K562 (cell line): Measurements from ENCODE around the gene SIRT4. TPM values are rescaled to one million over a fixed set of nuclear protein-coding genes. Genes with fewer than 3 reads are reported as not detected.
A peak's percentile ranks its signal among the peaks of the same experiment; 100 is the strongest.

ENCODE experiments used
- CBX2 ChIP-seq: fragments of 200-600 bp; sonication (generic); IDR thresholded peaks from one replicate; pipeline ENCODE4 v1.6.1; 2012; ENCODE audit warnings: mild to moderate bottlenecking, low read length, inconsistent platforms; ENCODE audit not compliant: insufficient read depth, poor library complexity, severe bottlenecking
- EGR1 ChIP-seq: fragments of 450-650 bp; conservative IDR thresholded peaks from 2 replicates; pipeline ENCODE4 v1.6.1; 2017; ENCODE audit warnings: mild to moderate bottlenecking
- ELF2 ChIP-seq: fragments of 250-450 bp; sonication (Bioruptor Pico); IDR thresholded peaks from 2 replicates; pipeline ENCODE4 v1.5.0; 2021; ENCODE audit warnings: mild to moderate bottlenecking
- EWSR1 ChIP-seq: fragments of 450-650 bp; IDR thresholded peaks from 2 replicates; pipeline ENCODE4 v1.6.1; 2018; ENCODE audit warnings: borderline replicate concordance, mild to moderate bottlenecking, low read depth, moderate library complexity; ENCODE audit not compliant: partially characterized antibody
- FOXJ2 ChIP-seq: fragments of 200-800 bp; sonication (Bioruptor generic); IDR thresholded peaks from 2 replicates; pipeline ENCODE4 v1.6.1; 2016; ENCODE audit warnings: missing genetic modification characterization, missing compliant biosample characterization
- FOXM1 ChIP-seq, 2 experiments: fragments of 450-650 bp in 1 of 2; sonication (generic) in 1 of 2; formaldehyde crosslinking in 1 of 2; IDR thresholded peaks; 2 replicates each; pipeline versions ENCODE4 v1.6.1 to v1.9.0; 2017 to 2022; ENCODE audit warnings: low read depth in 2 of 2, mild to moderate bottlenecking in 2 of 2, missing genetic modification reagents in 1 of 2, moderate library complexity in 1 of 2
- FUS ChIP-seq: fragments of 200-400 bp; formaldehyde crosslinking; optimal IDR thresholded peaks from 2 replicates; pipeline ENCODE3; 2017; ENCODE audit warnings: low read depth, low read length
- KAT2B ChIP-seq: IDR thresholded peaks from one replicate; pipeline ENCODE4 v1.6.1; 2012; ENCODE audit warnings: low read depth, mild to moderate bottlenecking, control low read depth, inconsistent platforms, low read length, moderate library complexity
- KDM2B ChIP-seq: fragments of 250-450 bp; sonication (Bioruptor Pico); IDR thresholded peaks from 2 replicates; pipeline ENCODE4 v1.8.0; 2021; ENCODE audit warnings: mild to moderate bottlenecking, moderate library complexity
- LARP7 ChIP-seq: fragments of 450-650 bp; IDR thresholded peaks from 2 replicates; pipeline ENCODE4 v1.6.1; 2016
- NFE2 ChIP-seq: IDR thresholded peaks from 2 replicates; pipeline ENCODE4 v1.6.1; 2014; ENCODE audit warnings: antibody characterized with exemption, low read depth
- PHB ChIP-seq: fragments of 250-450 bp; sonication (Bioruptor Pico); IDR thresholded peaks from 2 replicates; pipeline ENCODE4 v1.5.0; 2021
- PRPF4 ChIP-seq: fragments of 200-400 bp; formaldehyde crosslinking; IDR thresholded peaks from one replicate; pipeline ENCODE4 v1.6.1; 2017; ENCODE audit warnings: low read length, low read depth, mild to moderate bottlenecking; ENCODE audit not compliant: insufficient read depth, poor library complexity, severe bottlenecking
- SAP30 ChIP-seq: fragments of 200-600 bp; sonication (generic); IDR thresholded peaks from 2 replicates; pipeline ENCODE4 v1.6.1; 2012; ENCODE audit warnings: borderline replicate concordance, low read depth, mild to moderate bottlenecking, moderate library complexity, low read length, control low read depth, inconsistent platforms; ENCODE audit not compliant: insufficient read depth, poor library complexity, severe bottlenecking
- TAF9B ChIP-seq: fragments of 450-650 bp; IDR thresholded peaks from 2 replicates; pipeline ENCODE4 v1.6.1; 2018; ENCODE audit warnings: mild to moderate bottlenecking; ENCODE audit not compliant: partially characterized antibody
- ZNF134 ChIP-seq: fragments of 250-450 bp; sonication (Bioruptor Pico); conservative IDR thresholded peaks from 2 replicates; pipeline ENCODE4 v1.4.0; 2020
- ZNF184 ChIP-seq: sonication (generic); formaldehyde crosslinking; IDR thresholded peaks from 2 replicates; pipeline ENCODE4 v1.5.0; 2020; ENCODE audit warnings: missing genetic modification reagents
- ZNF408 ChIP-seq: fragments of 250-450 bp; sonication (Bioruptor Pico); IDR thresholded peaks from 2 replicates; pipeline ENCODE4 v1.4.0; 2020; ENCODE audit warnings: low read depth, mild to moderate bottlenecking, moderate library complexity
- ZNF695 ChIP-seq: fragments of 450-650 bp; formaldehyde crosslinking; IDR thresholded peaks from 2 replicates; pipeline ENCODE4 v1.4.0; 2020; ENCODE audit warnings: mild to moderate bottlenecking, moderate library complexity
- polyA plus RNA-seq, 8 experiments: library from polyadenylated mRNA; depleted of rRNA in 4 of 8; stranded (reverse) in 5 of 8; unstranded in 3 of 8; fragments of >200 nt; fragmentation: Nextera tagmentation in 2 of 8; fragmentation: Illumina TruSeq in 1 of 8; extraction: Ambion mirVana in 2 of 8; extraction: Trizol in 1 of 8; gene quantifications; 2 replicates each; pipeline versions ENCODE4 v1.2.1 to v1.2.3, GENCODE V29; 2011 to 2014; ENCODE audit warnings: inconsistent platforms in 1 of 8, missing spikeins in 1 of 8
- total RNA-seq, 7 experiments: library from RNA; depleted of rRNA in 6 of 7; stranded (reverse); fragments of >200 nt in 6 of 7; fragmentation: Illumina TruSeq in 2 of 7; extraction: Trizol in 2 of 7; gene quantifications; 2 replicates each; pipeline versions ENCODE4 v1.2.1 to v1.2.3, GENCODE V29; 2011 to 2021; ENCODE audit warnings: low replicate concordance in 1 of 7
- TF ChIP-seq, protein P1 (sequence below): sonication (generic); formaldehyde crosslinking; IDR thresholded peaks from 2 replicates; pipeline ENCODE4 v1.8.0; 2022; ENCODE audit warnings: missing genetic modification reagents, mild to moderate bottlenecking, moderate library complexity, borderline replicate concordance
- TF ChIP-seq, protein P2 (sequence below): fragments of 250-450 bp; sonication (Bioruptor Pico); IDR thresholded peaks from 2 replicates; pipeline ENCODE4 v1.4.0; 2020; ENCODE audit warnings: borderline replicate concordance
- TF ChIP-seq, protein P3 (sequence below): fragments of 450-650 bp; formaldehyde crosslinking; IDR thresholded peaks from 2 replicates; pipeline ENCODE4 v1.4.0; 2020; ENCODE audit warnings: mild to moderate bottlenecking, moderate library complexity

SIRT4 gene
- total and polyA plus RNA-seq, 9 of the 15 experiments (the other 6 are each of a cell fraction or from before 2014, with no cell fraction given) = 0.86 to 5.2 (median 2.4) TPM

DNA sequence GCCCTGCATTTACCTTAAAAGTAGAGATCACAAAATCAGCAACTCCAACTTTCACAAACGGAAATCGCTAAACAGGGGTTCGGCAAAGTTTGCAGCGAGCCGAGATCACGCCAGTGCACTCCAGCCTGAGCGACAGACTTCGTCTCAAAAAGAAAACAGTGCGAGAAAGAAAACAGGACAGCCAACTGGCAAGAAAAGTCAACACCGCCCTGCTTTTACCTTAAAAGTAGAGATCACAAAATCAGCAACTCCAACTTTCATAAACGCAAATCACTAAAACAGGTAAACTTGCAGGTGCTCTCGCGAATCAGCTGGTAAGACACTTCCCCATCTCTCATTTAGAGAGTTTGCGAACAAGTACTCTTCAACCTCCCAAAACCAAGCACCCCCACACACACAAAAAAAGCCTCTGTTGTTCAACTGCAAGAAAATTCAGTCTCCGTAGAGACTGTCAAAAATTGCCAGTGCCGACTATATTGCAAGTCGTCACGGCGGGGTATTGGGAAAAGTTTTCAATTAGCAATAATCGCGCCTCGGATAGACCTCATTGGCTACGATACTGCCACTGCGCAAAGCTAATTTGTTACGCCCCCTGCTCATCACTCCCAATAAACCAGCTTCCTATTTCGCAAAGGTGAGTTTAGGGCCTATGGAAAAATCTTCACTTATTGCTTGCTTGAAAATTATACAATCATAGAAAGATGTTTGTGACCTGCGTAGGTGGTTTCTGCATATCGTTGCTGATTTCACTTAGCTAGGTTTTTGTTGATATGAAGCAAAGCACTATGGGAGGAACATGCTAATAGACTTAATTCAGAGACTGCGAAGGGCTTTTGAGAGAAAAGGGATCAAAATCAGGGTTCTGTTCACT lies 9.2 kb upstream of the SIRT4 start, which contains the start of gene RNU4-1 (continued):
- TF ChIP-seq, protein P1, sequence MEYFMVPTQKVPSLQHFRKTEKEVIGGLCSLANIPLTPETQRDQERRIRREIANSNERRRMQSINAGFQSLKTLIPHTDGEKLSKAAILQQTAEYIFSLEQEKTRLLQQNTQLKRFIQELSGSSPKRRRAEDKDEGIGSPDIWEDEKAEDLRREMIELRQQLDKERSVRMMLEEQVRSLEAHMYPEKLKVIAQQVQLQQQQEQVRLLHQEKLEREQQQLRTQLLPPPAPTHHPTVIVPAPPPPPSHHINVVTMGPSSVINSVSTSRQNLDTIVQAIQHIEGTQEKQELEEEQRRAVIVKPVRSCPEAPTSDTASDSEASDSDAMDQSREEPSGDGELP (CRISPR knock-in tag) = peak; percentile 85
- TF ChIP-seq CBX2 = no peak
- TF ChIP-seq ZNF408 (CRISPR knock-in tag) = no peak
- peak; percentile 94 for TF ChIP-seq EWSR1
- TF ChIP-seq, protein P2, sequence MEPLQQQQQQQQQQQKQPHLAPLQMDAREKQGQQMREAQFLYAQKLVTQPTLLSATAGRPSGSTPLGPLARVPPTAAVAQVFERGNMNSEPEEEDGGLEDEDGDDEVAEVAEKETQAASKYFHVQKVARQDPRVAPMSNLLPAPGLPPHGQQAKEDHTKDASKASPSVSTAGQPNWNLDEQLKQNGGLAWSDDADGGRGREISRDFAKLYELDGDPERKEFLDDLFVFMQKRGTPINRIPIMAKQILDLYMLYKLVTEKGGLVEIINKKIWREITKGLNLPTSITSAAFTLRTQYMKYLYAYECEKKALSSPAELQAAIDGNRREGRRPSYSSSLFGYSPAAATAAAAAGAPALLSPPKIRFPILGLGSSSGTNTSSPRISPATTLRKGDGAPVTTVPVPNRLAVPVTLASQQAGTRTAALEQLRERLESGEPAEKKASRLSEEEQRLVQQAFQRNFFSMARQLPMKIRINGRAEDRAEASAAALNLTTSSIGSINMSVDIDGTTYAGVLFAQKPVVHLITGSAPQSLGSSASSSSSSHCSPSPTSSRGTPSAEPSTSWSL (CRISPR knock-in tag) = no peak
- no peak for TF ChIP-seq KDM2B (CRISPR knock-in tag)
- TF ChIP-seq, protein P3, sequence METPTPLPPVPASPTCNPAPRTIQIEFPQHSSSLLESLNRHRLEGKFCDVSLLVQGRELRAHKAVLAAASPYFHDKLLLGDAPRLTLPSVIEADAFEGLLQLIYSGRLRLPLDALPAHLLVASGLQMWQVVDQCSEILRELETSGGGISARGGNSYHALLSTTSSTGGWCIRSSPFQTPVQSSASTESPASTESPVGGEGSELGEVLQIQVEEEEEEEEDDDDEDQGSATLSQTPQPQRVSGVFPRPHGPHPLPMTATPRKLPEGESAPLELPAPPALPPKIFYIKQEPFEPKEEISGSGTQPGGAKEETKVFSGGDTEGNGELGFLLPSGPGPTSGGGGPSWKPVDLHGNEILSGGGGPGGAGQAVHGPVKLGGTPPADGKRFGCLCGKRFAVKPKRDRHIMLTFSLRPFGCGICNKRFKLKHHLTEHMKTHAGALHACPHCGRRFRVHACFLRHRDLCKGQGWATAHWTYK (CRISPR knock-in tag) = 0 out of 2 replicates have a peak, but pooled peaks have one; percentile 14
- TF ChIP-seq NFE2 = 0 out of 2 replicates have a peak, but pooled peaks have one; percentile 34
- TF ChIP-seq KAT2B = no peak
- TF ChIP-seq EGR1 = peak; percentile 58
- no peak for TF ChIP-seq PHB (CRISPR knock-in tag)
- peak; percentile 93 for TF ChIP-seq TAF9B
- no peak for TF ChIP-seq ZNF184
- TF ChIP-seq LARP7 = no peak
- peak; percentile 40; the same call in 1 of the 2 replicates for TF ChIP-seq FOXJ2 (tag)
- peak; percentile 55 for TF ChIP-seq PRPF4
- TF ChIP-seq ELF2 = no peak
- TF ChIP-seq ZNF134 (CRISPR knock-in tag) = no peak
- no peak for TF ChIP-seq SAP30
- no peak for TF ChIP-seq FUS
- TF ChIP-seq ZNF695 (CRISPR knock-in tag) = no peak
- TF ChIP-seq FOXM1 (IDR thresholded peaks at IDR 0.05; ENCODE audit: low read depth) = 0 out of 2 replicates have a peak, but pooled peaks have one; percentile 43
- TF ChIP-seq FOXM1 (CRISPR knock-in tag; IDR thresholded peaks at IDR 0.05; ENCODE audit: low read depth) = 0 out of 2 replicates have a peak, but pooled peaks have one; percentile 45
